Peyer's patch (tissue), 4 donors: ENCODE data around the gene DOCK3. TPM values are rescaled to one million over a fixed set of nuclear protein-coding genes. Genes with fewer than 3 reads are reported as not detected.
"Not testable (repeated sequence)": the region's sequence is repeated elsewhere in the genome, so short reads cannot be mapped to it uniquely, and the experiment has no call there.

Source experiments
- DNase-seq, 3 donors: peaks; one replicate each; pipeline ENCODE4 v3.0.0-alpha.2; 2017 to 2019
- H3K27ac ChIP-seq, 4 donors: fragments of 200-600 bp; sonication (generic); one replicate each; pipeline ENCODE4 v1.5.1; 2016 to 2019
- H3K27me3 ChIP-seq, 2 donors: fragments of 200-600 bp; sonication (generic); one replicate each; pipeline ENCODE4 v1.5.1; 2019
- H3K36me3 ChIP-seq, 3 donors: fragments of 200-600 bp; sonication (generic); one replicate each; pipeline ENCODE4 v1.5.1; 2016 to 2019
- H3K4me1 ChIP-seq, 4 donors: fragments of 200-600 bp; sonication (generic); one replicate each; pipeline ENCODE4 v1.5.1; 2016 to 2019
- H3K4me3 ChIP-seq, 4 donors: fragments of 200-600 bp; sonication (generic); 1 replicate in 3 of 4; 2 replicates in 1 of 4; pipeline ENCODE4 v1.5.1; 2016 to 2019; ENCODE audit warnings: mild to moderate bottlenecking in 1 of 4
- H3K9me3 ChIP-seq, 4 donors: fragments of 200-600 bp; sonication (generic); one replicate each; pipeline ENCODE4 v1.5.1; 2016 to 2019; ENCODE audit warnings: mild to moderate bottlenecking in 1 of 4
- POLR2A ChIP-seq, 2 donors: fragments of 450-650 bp; IDR thresholded peaks; one replicate each; pipeline ENCODE4 v1.5.1; 2017; ENCODE audit warnings: antibody characterized with exemption in 2 of 2, mild to moderate bottlenecking in 2 of 2, moderate library complexity in 2 of 2
- total RNA-seq, 4 donors: library from RNA; depleted of rRNA; stranded (reverse); fragments of >200 nt; gene quantifications; one replicate each; pipeline ENCODE4 v1.1.0, GENCODE V29; 2016
- TF ChIP-seq, protein P1 (sequence below), 6 experiments: fragments of 450-650 bp in 4 of 6; fragments of 200-600 bp in 2 of 6; sonication (generic) in 1 of 6; IDR thresholded peaks; one replicate each; pipeline ENCODE4 v1.5.1; 2017 to 2019; ENCODE audit warnings: antibody characterized with exemption in 6 of 6, mild to moderate bottlenecking in 3 of 6, moderate library complexity in 1 of 6

Gene DOCK3
- total RNA-seq, 4 donors from 2014 or later = 0.28 to 0.83 (median 0.40) TPM; not detected in 1

DNA sequence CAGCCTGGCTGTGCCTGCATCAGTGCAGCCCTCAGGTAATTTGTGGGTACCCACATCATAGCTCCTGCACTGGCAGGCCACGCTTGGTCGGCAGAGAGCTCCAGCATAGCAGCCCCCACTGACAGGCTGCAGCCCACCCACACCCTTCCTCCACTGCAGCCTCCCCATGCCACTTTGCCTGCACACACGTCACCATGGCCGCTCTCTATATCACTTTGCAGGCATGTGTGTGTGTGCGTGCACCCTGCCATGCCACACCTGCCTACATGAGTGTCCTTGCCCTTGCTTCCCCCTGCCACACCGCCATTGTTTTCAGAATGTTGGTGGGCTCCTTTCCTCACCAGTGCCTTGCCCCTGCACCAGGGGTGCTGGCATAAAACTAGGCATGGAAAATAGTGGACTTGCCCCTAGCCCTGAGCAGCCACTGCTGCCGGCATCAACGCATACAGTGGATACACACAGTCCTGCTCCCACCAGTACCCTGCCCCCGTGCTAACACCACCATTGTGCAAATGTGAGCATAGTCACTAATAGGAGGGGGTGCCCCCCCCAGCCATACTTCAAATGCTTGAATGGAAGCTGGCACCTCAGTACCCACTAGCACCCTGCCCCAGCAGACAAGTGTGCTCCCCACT lies 431.6 kb downstream of the DOCK3 start:
- Histone ChIP-seq H3K4me1 (no peaks in the 10 kb centered on the region), H3K9me3 (no peaks in the 10 kb centered on the region), H3K27me3 (no peaks in the 10 kb centered on the region), H3K36me3 (no peaks in the 10 kb centered on the region), H3K27ac (no peak overlapping the region), H3K4me3 (no peak overlapping the region)
- DNase-seq = no peak
- no peak for TF ChIP-seq POLR2A (IDR thresholded peaks at IDR 0.05)
- TF ChIP-seq, protein P1, sequence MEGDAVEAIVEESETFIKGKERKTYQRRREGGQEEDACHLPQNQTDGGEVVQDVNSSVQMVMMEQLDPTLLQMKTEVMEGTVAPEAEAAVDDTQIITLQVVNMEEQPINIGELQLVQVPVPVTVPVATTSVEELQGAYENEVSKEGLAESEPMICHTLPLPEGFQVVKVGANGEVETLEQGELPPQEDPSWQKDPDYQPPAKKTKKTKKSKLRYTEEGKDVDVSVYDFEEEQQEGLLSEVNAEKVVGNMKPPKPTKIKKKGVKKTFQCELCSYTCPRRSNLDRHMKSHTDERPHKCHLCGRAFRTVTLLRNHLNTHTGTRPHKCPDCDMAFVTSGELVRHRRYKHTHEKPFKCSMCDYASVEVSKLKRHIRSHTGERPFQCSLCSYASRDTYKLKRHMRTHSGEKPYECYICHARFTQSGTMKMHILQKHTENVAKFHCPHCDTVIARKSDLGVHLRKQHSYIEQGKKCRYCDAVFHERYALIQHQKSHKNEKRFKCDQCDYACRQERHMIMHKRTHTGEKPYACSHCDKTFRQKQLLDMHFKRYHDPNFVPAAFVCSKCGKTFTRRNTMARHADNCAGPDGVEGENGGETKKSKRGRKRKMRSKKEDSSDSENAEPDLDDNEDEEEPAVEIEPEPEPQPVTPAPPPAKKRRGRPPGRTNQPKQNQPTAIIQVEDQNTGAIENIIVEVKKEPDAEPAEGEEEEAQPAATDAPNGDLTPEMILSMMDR (IDR thresholded peaks at IDR 0.05) = no peak

DNA sequence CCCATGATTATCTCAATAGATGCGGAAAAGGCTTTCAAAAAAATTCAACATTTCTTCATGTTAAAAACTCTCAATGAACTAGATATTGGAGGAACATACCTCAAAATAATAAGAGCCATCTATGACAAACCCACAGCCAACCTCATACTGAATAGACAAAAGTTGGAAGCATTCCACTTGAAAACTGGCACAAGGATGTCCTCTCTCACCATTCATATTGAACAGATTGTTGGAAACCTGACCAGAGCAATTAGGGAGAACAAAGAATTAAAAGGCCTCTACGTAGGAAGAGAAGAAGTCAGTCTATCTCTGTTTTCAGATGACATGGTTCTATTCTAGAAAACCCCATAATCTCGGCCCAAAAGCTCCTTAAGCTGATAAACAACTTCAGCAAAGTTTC lies 435.9 kb downstream of the DOCK3 start:
- H3K27ac ChIP-seq = no peak overlapping the region
- H3K27me3 ChIP-seq = no peaks in the 10 kb centered on the region
- no peaks in the 10 kb centered on the region for H3K36me3 ChIP-seq
- no peaks in the 10 kb centered on the region for H3K9me3 ChIP-seq
- TF ChIP-seq, protein P1 (IDR thresholded peaks at IDR 0.05) = no peak
- no peak for TF ChIP-seq POLR2A (IDR thresholded peaks at IDR 0.05)
- DNase-seq = no peak
- H3K4me3 ChIP-seq = no peak overlapping the region
- H3K4me1 ChIP-seq = no peaks in the 10 kb centered on the region

DNA sequence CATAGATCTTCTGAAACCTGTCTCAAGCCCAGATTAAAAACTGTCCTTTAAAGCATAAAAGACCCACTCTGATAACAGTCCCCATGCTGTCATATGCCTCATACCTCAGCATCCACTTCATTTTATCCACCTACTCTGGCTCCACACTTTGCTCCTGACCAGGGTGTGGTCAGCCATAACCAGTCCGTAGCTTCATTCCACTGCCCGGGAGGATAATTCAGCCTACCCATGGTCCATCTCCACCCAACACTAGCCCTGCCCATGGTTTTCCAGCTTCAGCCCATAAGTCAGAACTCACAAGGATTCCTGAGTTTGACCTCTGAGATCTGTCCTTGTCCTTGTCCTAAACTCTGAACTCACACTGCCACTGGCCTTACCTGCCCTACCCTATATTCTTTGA lies 448.2 kb downstream of the DOCK3 start:
- Histone ChIP-seq H3K9me3 (no peaks in the 10 kb centered on the region), H3K27me3 (no peaks in the 10 kb centered on the region), H3K27ac (no peak overlapping the region), H3K4me1 (no peaks in the 10 kb centered on the region), H3K4me3 (no peak overlapping the region), H3K36me3 (no peaks in the 10 kb centered on the region)
- DNase-seq = no peak
- TF ChIP-seq, protein P1 (IDR thresholded peaks at IDR 0.05) = no peak
- no peak for TF ChIP-seq POLR2A (IDR thresholded peaks at IDR 0.05)

DNA sequence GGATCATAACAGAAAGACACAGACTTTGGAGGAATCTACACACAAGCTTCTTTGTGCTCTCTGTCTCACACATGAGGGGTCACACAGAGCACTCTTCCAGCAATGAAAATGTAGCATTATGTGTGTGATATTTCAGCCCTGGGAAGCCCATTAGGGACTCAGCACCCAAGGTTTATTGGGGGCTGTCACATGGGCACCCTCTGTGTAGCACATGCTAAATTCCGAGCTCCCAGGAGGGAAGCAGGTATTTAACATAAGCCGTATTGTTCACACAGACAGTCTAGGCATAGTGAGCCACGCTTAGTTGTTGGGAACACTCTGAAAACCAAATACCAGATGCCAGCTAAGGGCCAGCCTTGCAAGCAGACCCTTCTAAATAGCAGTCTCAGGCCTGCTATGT lies 448.8 kb downstream of the DOCK3 start:
- Histone ChIP-seq H3K36me3 (no peaks in the 10 kb centered on the region), H3K4me1 (no peaks in the 10 kb centered on the region), H3K27me3 (no peaks in the 10 kb centered on the region), H3K27ac (no peak overlapping the region), H3K9me3 (no peaks in the 10 kb centered on the region), H3K4me3 (no peak overlapping the region)
- DNase-seq = no peak
- no peak for TF ChIP-seq POLR2A (IDR thresholded peaks at IDR 0.05)
- TF ChIP-seq, protein P1 (IDR thresholded peaks at IDR 0.05) = no peak

DNA sequence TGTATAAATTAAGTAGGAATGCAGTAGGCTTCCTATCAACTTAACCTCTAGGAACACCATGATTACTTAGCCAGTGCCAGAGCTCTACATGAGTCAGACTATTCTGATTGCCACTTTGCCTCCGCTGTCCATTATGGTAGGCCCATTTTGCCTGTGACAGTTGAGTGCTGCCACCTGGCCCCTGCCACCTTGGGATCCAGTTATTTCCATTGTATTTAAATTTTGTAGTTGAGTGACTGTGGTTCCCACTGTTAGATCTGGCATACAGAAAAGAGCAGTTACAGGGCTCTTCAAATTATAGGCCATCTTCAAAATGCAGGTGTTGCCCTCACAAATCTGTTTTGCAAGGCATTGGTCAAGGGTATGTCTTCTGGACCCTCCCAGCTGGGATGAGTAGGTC lies 456.9 kb downstream of the DOCK3 start:
- not testable (repeated sequence) for H3K4me1 ChIP-seq, H3K27me3 ChIP-seq, H3K9me3 ChIP-seq, H3K36me3 ChIP-seq, DNase-seq, H3K27ac ChIP-seq, H3K4me3 ChIP-seq

DNA sequence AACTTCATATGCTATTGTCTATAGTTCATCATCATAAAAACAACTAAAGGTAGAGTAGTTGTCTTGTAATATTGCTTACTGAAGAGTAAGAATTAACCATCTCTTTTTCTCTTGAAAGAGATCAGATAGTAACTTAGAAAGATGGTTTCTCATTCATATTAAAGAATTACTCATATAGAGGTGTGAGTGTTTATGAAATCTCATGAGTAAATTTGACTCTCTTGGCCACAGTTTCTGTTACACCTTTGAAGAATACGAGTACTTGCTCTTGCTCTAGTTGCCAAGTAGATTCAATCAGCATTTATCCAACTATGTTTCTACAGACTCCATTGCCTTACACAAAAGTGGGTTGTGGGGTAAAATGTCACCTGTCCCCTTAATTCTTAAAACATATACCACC lies 463.0 kb downstream of the DOCK3 start:
- Histone ChIP-seq H3K27me3 (no peaks in the 10 kb centered on the region), H3K4me1 (no peaks in the 10 kb centered on the region), H3K36me3 (no peaks in the 10 kb centered on the region), H3K9me3 (no peaks in the 10 kb centered on the region), H3K4me3 (no peak overlapping the region), H3K27ac (no peak overlapping the region)
- TF ChIP-seq, protein P1 (IDR thresholded peaks at IDR 0.05) = no peak
- no peak for TF ChIP-seq POLR2A (IDR thresholded peaks at IDR 0.05)
- DNase-seq = no peak
